ENCODE results near the gene MACROD2. TPM values are rescaled to one million over a fixed set of nuclear protein-coding genes. Genes with fewer than 3 reads are reported as not detected.

Gene MACROD2
- total RNA-seq, 4 donors from 2014 or later: 12.6 to 60.3 (median 18.9) TPM

DNA sequence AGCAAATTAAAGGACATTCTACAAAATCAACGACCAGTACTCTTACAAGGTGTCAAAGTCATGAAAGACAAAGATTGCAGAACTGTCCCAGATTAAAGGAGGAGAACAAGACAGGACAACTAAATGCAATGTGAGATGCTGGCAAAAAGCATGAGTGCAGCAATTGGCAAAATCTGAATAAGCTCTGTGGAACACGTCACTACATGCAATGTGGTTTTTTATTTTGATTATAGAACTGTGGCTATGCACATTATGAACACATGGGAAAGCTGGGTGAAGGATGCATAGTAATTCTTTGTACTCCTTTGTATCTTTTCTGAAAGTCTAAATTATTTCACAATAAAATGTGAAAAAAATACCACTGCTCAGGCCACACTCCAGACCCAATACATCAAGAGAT lies 2068.6 kb downstream of the MACROD2 start:
- DNase-seq (ENCODE audit: low spot score in 2 of 2): no peak
- TF ChIP-seq POLR2A (IDR thresholded peaks at IDR 0.05) (no peak), EP300 (IDR thresholded peaks at IDR 0.05) (no peak), POLR2AphosphoS5 (IDR thresholded peaks at IDR 0.05) (no peak)
- TF ChIP-seq, protein P1, sequence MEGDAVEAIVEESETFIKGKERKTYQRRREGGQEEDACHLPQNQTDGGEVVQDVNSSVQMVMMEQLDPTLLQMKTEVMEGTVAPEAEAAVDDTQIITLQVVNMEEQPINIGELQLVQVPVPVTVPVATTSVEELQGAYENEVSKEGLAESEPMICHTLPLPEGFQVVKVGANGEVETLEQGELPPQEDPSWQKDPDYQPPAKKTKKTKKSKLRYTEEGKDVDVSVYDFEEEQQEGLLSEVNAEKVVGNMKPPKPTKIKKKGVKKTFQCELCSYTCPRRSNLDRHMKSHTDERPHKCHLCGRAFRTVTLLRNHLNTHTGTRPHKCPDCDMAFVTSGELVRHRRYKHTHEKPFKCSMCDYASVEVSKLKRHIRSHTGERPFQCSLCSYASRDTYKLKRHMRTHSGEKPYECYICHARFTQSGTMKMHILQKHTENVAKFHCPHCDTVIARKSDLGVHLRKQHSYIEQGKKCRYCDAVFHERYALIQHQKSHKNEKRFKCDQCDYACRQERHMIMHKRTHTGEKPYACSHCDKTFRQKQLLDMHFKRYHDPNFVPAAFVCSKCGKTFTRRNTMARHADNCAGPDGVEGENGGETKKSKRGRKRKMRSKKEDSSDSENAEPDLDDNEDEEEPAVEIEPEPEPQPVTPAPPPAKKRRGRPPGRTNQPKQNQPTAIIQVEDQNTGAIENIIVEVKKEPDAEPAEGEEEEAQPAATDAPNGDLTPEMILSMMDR (IDR thresholded peaks at IDR 0.05): no peak
- no peaks in the 10 kb centered on the region for H3K9me3 ChIP-seq
- 47% methylated on average over 2 of the region's 2 CpGs for WGBS
- no peaks in the 10 kb centered on the region for H3K36me3 ChIP-seq
- H3K4me3 ChIP-seq: no peak overlapping the region
- no peaks in the 10 kb centered on the region for H3K27me3 ChIP-seq
- H3K4me1 ChIP-seq: peaks cover 15% of the 10 kb centered on the region
- no peak overlapping the region for H3K27ac ChIP-seq

DNA sequence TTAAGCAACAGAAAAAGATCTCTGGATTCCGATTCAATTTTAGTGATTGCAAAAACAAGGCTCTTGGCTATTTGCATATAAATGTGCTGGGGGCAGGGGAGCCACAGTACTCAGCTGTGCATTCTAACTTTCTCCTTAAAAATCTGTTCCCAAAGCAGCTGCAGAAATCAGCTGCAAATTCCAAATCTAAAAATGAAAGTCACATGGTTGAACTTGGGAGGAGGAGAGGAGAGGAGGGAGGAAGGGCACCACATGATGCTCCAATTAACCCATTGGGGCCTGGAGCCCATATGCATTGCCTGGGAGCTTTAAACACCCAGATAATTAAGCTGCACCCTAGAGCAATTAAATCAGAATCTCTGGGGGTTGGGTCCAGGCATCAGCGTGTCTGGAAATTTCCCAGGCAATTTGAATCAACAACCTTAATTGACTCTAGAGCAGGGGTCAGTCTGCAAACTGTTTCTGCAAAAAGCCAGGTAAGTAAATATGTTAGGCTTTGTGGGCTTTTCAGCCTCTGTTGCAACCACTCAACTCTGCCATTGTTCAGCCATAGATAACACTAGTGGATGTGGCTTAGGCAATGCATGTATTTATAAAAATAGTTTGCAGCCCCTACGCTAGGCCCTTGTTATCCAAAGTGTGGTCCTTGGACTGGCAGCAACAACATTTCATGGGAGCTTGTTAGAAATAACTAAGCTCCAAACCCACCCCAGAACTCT lies 2069.8 kb downstream of the MACROD2 start:
- WGBS: 59% methylated on average over 3 of the region's 3 CpGs
- no peak for TF ChIP-seq EP300 (IDR thresholded peaks at IDR 0.05)
- TF ChIP-seq, protein P1 (IDR thresholded peaks at IDR 0.05): no peak
- H3K27ac ChIP-seq: no peak overlapping the region
- H3K9me3 ChIP-seq: no peaks in the 10 kb centered on the region
- H3K4me1 ChIP-seq: peaks cover 15% of the 10 kb centered on the region
- H3K36me3 ChIP-seq: no peaks in the 10 kb centered on the region
- H3K27me3 ChIP-seq: no peaks in the 10 kb centered on the region
- no peak overlapping the region for H3K4me3 ChIP-seq
- no peak for DNase-seq (ENCODE audit: low spot score in 2 of 2)

DNA sequence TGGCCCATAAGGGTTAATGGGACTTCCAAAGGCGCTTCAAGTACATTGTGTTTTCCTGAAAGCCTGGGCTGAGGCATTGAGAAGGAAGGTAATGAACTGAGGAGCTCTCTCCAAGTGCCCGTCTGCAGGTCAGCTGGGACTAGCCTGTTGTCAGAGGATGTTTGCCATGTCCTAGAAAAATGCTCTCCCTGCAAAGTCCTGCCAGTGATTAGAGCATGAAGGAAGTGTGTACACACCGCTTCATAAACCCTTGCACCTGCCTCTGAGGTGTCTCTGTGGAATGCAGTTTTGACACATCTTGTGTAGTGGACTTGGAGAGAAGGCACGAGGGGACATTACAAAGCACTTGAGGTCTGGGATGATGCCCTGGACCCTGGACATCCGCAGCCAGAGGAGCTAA lies 2071.3 kb downstream of the MACROD2 start:
- no peak for DNase-seq (ENCODE audit: low spot score in 2 of 2)
- Histone ChIP-seq H3K9me3 (no peaks in the 10 kb centered on the region), H3K27ac (no peak overlapping the region), H3K36me3 (no peaks in the 10 kb centered on the region), H3K4me1 (peaks cover 15% of the 10 kb centered on the region), H3K4me3 (no peak overlapping the region), H3K27me3 (no peaks in the 10 kb centered on the region)
- 82% methylated on average over 5 of the region's 5 CpGs for WGBS
- no peak for TF ChIP-seq EP300 (IDR thresholded peaks at IDR 0.05)
- TF ChIP-seq POLR2AphosphoS5 (IDR thresholded peaks at IDR 0.05): no peak
- TF ChIP-seq, protein P1 (IDR thresholded peaks at IDR 0.05): no peak
- no peak for TF ChIP-seq POLR2A (IDR thresholded peaks at IDR 0.05)

DNA sequence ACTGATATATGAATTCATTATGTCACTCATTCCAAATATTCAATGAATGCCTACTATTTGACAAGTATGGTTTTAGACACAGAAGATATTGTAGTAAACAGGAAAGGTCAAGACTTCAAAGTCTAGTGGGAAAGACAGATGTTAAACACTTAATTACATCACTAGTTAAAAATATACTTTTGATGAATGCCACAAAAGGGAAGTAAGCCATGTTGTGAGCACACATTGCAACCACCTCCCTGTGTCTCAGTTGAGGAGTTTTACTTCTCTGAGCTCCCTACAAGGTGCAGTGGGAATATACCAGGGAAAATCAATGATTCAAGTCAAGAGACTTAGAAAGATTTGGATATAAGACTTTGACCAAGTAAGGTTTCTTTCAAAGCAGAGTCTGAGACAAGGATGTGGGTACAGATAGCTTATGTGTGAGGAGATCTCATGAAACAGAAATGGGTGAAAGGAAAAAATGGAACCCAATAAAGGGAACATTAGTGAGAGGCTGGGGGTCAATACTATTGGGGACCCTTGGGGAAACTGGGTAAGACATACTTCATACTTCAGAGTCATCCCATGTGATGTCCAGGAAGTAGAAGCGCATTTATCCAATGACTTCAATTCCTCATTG lies 2074.2 kb downstream of the MACROD2 start:
- H3K27ac ChIP-seq: no peak overlapping the region
- H3K4me3 ChIP-seq: no peak overlapping the region
- 96% methylated on average over 1 of the region's 1 CpG for WGBS
- no peaks in the 10 kb centered on the region for H3K36me3 ChIP-seq
- no peak for TF ChIP-seq POLR2A (IDR thresholded peaks at IDR 0.05)
- TF ChIP-seq EP300 (IDR thresholded peaks at IDR 0.05): no peak
- TF ChIP-seq, protein P1 (IDR thresholded peaks at IDR 0.05): no peak
- TF ChIP-seq POLR2AphosphoS5 (IDR thresholded peaks at IDR 0.05): no peak
- no peaks in the 10 kb centered on the region for H3K27me3 ChIP-seq
- H3K9me3 ChIP-seq: no peaks in the 10 kb centered on the region
- DNase-seq (ENCODE audit: low spot score in 2 of 2): no peak
- peaks cover 8% of the 10 kb centered on the region for H3K4me1 ChIP-seq

DNA sequence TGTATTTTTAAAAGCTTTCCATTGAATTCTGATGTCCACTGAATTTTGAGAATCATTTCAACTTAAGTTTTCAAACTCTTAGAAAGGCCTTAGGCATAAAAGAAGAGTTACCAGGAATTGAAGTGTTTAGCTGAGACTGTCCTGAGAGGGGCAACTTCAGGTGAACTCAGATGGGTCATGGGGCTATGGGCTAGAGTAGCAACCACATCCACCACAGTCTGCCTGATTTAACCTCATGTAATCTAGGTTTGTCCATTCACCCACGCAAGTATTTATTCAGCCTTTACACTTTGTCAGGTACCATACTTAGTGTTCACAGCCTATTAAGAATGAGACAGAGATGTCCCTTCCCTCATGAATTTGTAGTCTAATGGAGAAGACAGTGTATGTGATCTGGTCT lies 2076.9 kb downstream of the MACROD2 start:
- Histone ChIP-seq H3K9me3 (no peaks in the 10 kb centered on the region), H3K27me3 (no peaks in the 10 kb centered on the region), H3K27ac (no peak overlapping the region), H3K4me3 (no peak overlapping the region), H3K36me3 (no peaks in the 10 kb centered on the region), H3K4me1 (no peaks in the 10 kb centered on the region)
- no peak for DNase-seq (ENCODE audit: low spot score in 2 of 2)
- no peak for TF ChIP-seq POLR2AphosphoS5 (IDR thresholded peaks at IDR 0.05)
- TF ChIP-seq, protein P1 (IDR thresholded peaks at IDR 0.05): no peak
- TF ChIP-seq EP300 (IDR thresholded peaks at IDR 0.05): no peak
- TF ChIP-seq POLR2A (IDR thresholded peaks at IDR 0.05): no peak
- 95% methylated on average over 1 of the region's 1 CpG for WGBS

All from suprapubic skin (tissue), 4 donors.